ENCODE results near the gene SFN.

DNA sequence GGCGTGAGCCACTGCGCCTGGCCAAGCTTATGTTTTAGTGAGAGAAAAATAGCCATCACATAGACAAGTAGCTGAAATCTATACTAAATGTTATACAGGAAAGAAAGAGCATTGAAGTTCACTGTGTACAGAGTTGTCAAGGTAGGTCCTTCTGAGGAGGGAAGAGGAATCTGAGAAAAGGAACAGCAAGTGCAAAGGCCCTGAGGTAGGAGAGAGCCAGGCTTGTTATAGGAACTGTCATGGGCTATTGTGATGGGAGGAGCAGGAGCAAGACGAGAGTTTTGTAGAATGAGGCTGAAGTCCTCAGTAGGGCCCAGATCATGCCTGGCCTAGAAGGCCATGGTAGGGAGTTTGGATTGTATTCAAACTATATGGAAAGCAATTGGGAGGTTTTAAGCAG, 31.9 kb upstream of the SFN start:
- TF ChIP-seq, protein P1, sequence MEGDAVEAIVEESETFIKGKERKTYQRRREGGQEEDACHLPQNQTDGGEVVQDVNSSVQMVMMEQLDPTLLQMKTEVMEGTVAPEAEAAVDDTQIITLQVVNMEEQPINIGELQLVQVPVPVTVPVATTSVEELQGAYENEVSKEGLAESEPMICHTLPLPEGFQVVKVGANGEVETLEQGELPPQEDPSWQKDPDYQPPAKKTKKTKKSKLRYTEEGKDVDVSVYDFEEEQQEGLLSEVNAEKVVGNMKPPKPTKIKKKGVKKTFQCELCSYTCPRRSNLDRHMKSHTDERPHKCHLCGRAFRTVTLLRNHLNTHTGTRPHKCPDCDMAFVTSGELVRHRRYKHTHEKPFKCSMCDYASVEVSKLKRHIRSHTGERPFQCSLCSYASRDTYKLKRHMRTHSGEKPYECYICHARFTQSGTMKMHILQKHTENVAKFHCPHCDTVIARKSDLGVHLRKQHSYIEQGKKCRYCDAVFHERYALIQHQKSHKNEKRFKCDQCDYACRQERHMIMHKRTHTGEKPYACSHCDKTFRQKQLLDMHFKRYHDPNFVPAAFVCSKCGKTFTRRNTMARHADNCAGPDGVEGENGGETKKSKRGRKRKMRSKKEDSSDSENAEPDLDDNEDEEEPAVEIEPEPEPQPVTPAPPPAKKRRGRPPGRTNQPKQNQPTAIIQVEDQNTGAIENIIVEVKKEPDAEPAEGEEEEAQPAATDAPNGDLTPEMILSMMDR (IDR thresholded peaks at IDR 0.05): no peak
- no peak for TF ChIP-seq POLR2A (IDR thresholded peaks at IDR 0.05)

Data from testis (tissue), 2 donors.